ENCODE data around the gene FBXO33. TPM values are rescaled to one million over a fixed set of nuclear protein-coding genes. Genes with fewer than 3 reads are reported as not detected.
"Not testable (repeated sequence)": the region's sequence is repeated elsewhere in the genome, so short reads cannot be mapped to it uniquely, and the experiment has no call there.

The FBXO33 gene
- total RNA-seq, 6 experiments from 2014 or later: 15.3 to 18.1 (median 17.2) TPM

- no peak overlapping the region for H3K4me3 Mint-ChIP-seq
- H3K27me3 Mint-ChIP-seq (ENCODE audit: insufficient read depth): no peaks in the 10 kb centered on the region; the same call in none of the 2 replicates
- peaks cover 17% of the 10 kb centered on the region for H3K36me3 Mint-ChIP-seq (ENCODE audit: low read depth)
- no peak overlapping the region for H3K27ac Mint-ChIP-seq
- H3K9me3 Mint-ChIP-seq: peaks cover 7% of the 10 kb centered on the region
- H3K4me1 Mint-ChIP-seq (ENCODE audit: low read depth): peaks cover 23% of the 10 kb centered on the region
- TF ChIP-seq CTCF (IDR thresholded peaks at IDR 0.05): no peak
- DNase-seq: no peak
These were observed 65.5 kb downstream of the FBXO33 start for GRCh38 chr14:39366460-39367386.

- peaks cover 24% of the 10 kb centered on the region for H3K36me3 Mint-ChIP-seq (ENCODE audit: low read depth)
- H3K9me3 Mint-ChIP-seq: peaks cover 7% of the 10 kb centered on the region
- H3K4me1 Mint-ChIP-seq (ENCODE audit: low read depth): peaks cover 16% of the 10 kb centered on the region
- no peak for TF ChIP-seq CTCF (IDR thresholded peaks at IDR 0.05)
- H3K27ac Mint-ChIP-seq: no peak overlapping the region
- H3K27me3 Mint-ChIP-seq (ENCODE audit: insufficient read depth): no peaks in the 10 kb centered on the region; the same call in none of the 2 replicates
- no peak for DNase-seq
- no peak overlapping the region for H3K4me3 Mint-ChIP-seq
These were observed 66.9 kb downstream of the FBXO33 start for GRCh38 chr14:39365354-39365753.

- Mint-ChIP-seq H3K4me3 (no peak overlapping the region), H3K9me3 (peaks cover 7% of the 10 kb centered on the region), H3K27ac (no peak overlapping the region), H3K4me1 (ENCODE audit: low read depth) (peaks cover 16% of the 10 kb centered on the region), H3K36me3 (ENCODE audit: low read depth) (peaks cover 31% of the 10 kb centered on the region), H3K27me3 (ENCODE audit: insufficient read depth) (no peaks in the 10 kb centered on the region; the same call in none of the 2 replicates)
- no peak for TF ChIP-seq CTCF (IDR thresholded peaks at IDR 0.05)
- DNase-seq: no peak
These were observed 67.7 kb downstream of the FBXO33 start for GRCh38 chr14:39364509-39364908.

- peaks cover 35% of the 10 kb centered on the region for H3K36me3 Mint-ChIP-seq (ENCODE audit: low read depth)
- H3K27me3 Mint-ChIP-seq (ENCODE audit: insufficient read depth): not testable (repeated sequence)
These were observed 70.7 kb downstream of the FBXO33 start for GRCh38 chr14:39361556-39361955.

GRCh38 chr14:39360316-39360715, 71.9 kb downstream of the FBXO33 start:
- H3K9me3 Mint-ChIP-seq: peaks cover 7% of the 10 kb centered on the region
- DNase-seq: no peak
- H3K27ac Mint-ChIP-seq: no peak overlapping the region
- H3K27me3 Mint-ChIP-seq (ENCODE audit: insufficient read depth): no peaks in the 10 kb centered on the region; the same call in 1 of the 2 replicates
- no peaks in the 10 kb centered on the region for H3K4me1 Mint-ChIP-seq (ENCODE audit: low read depth)
- no peak for TF ChIP-seq CTCF (IDR thresholded peaks at IDR 0.05)
- H3K36me3 Mint-ChIP-seq (ENCODE audit: low read depth): peaks cover 28% of the 10 kb centered on the region
- H3K4me3 Mint-ChIP-seq: no peak overlapping the region

More at GRCh38 chr14:39361556-39361955, 70.7 kb downstream of the FBXO33 start:
- H3K4me1 Mint-ChIP-seq (ENCODE audit: low read depth); H3K4me3 Mint-ChIP-seq; H3K9me3 Mint-ChIP-seq; H3K27ac Mint-ChIP-seq; DNase-seq: not testable (repeated sequence)

GRCh38 chr14:39359069-39359468, 73.2 kb downstream of the FBXO33 start:
- peaks cover 23% of the 10 kb centered on the region for H3K36me3 Mint-ChIP-seq (ENCODE audit: low read depth)
- H3K4me3 Mint-ChIP-seq; H3K4me1 Mint-ChIP-seq (ENCODE audit: low read depth); H3K27ac Mint-ChIP-seq; H3K27me3 Mint-ChIP-seq (ENCODE audit: insufficient read depth); H3K9me3 Mint-ChIP-seq; DNase-seq: not testable (repeated sequence)

All from HFFc6 (cell line).